ENCODE measurements around the gene NXPH3. TPM values are rescaled to one million over a fixed set of nuclear protein-coding genes. Genes with fewer than 3 reads are reported as not detected.

Gene NXPH3
- polyA plus RNA-seq (2013, experiment 1 of 4), result 10.9 TPM
- polyA plus RNA-seq (2013, experiment 2 of 4), result 12.1 TPM
- polyA plus RNA-seq (2013, experiment 3 of 4), result 10.8 TPM
- polyA plus RNA-seq (2013, experiment 4 of 4), result 12.6 TPM

GRCh38 chr17:49575679-49576087 lies at the start of gene NXPH3:
NXPH3 (plus strand) TSS chr17:49575871; CDS start chr17:49576220, 349 bp downstream.
- Histone ChIP-seq H3K4me3 (ENCODE audit: insufficient read depth, low read depth, low read length) (peak within 1 kb of the TSS; percentile 82), H3K36me3 (ENCODE audit: control insufficient read depth, insufficient read depth, low read length) (no peaks in the 10 kb centered on the region), H3K9me3 (ENCODE audit: control insufficient read depth, low read length) (no peaks in the 10 kb centered on the region), H3K27ac (ENCODE audit: insufficient read depth, low read depth, low read length, poor library complexity, severe bottlenecking) (peak within 1 kb of the TSS; percentile 59), H3K27me3 (ENCODE audit: control insufficient read depth, insufficient read depth, low read length, poor library complexity, severe bottlenecking) (peaks cover 27% of the 10 kb centered on the region), H3K4me1 (ENCODE audit: control insufficient read depth, insufficient read depth, low read length) (peaks cover 11% of the 10 kb centered on the region)
- WGBS, 2 experiments, result 0 to 1% methylated on average over 55 of the region's 55 CpGs

- Histone ChIP-seq H3K27me3 (ENCODE audit: control insufficient read depth, insufficient read depth, low read length, poor library complexity, severe bottlenecking) (no peaks in the 10 kb centered on the region), H3K4me3 (ENCODE audit: insufficient read depth, low read depth, low read length) (no peak overlapping the region), H3K9me3 (ENCODE audit: control insufficient read depth, low read length) (no peaks in the 10 kb centered on the region), H3K27ac (ENCODE audit: insufficient read depth, low read depth, low read length, poor library complexity, severe bottlenecking) (no peak overlapping the region), H3K4me1 (ENCODE audit: control insufficient read depth, insufficient read depth, low read length) (peaks cover 3% of the 10 kb centered on the region), H3K36me3 (ENCODE audit: control insufficient read depth, insufficient read depth, low read length) (no peaks in the 10 kb centered on the region)
- WGBS, 2 experiments, result 76 to 90% methylated on average over 11 of the region's 11 CpGs
These were observed 47.6 kb upstream of the NXPH3 start for GRCh38 chr17:49527927-49528651.

DNA sequence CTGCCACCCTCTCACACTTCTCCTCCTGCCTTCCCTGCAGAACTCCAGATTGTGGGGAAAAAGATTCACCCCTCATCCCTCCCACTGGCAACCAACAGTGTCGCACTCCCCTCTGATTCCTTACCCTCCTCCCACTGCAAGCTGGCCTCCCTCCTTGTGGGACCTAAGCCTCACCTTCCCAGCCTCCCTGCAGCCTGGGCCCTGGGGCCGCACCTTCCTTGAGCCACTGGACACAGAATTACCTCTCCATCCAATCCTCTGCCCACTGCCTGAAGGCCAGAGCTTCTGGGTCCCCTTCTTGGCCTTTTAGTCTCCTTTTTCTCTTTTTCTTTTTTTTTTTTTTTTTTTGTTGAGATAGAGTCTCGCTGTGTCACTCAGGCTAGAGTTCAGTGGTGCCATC lies 46.7 kb upstream of the NXPH3 start:
- peaks cover 3% of the 10 kb centered on the region for H3K4me1 ChIP-seq (ENCODE audit: control insufficient read depth, insufficient read depth, low read length)
- no peak overlapping the region for H3K27ac ChIP-seq (ENCODE audit: insufficient read depth, low read depth, low read length, poor library complexity, severe bottlenecking)
- H3K4me3 ChIP-seq (ENCODE audit: insufficient read depth, low read depth, low read length), result no peak overlapping the region
- H3K36me3 ChIP-seq (ENCODE audit: control insufficient read depth, insufficient read depth, low read length), result no peaks in the 10 kb centered on the region
- no peaks in the 10 kb centered on the region for H3K27me3 ChIP-seq (ENCODE audit: control insufficient read depth, insufficient read depth, low read length, poor library complexity, severe bottlenecking)
- no peaks in the 10 kb centered on the region for H3K9me3 ChIP-seq (ENCODE audit: control insufficient read depth, low read length)
- WGBS, 2 experiments, result 90 to 97% methylated on average over 3 of the region's 3 CpGs

DNA sequence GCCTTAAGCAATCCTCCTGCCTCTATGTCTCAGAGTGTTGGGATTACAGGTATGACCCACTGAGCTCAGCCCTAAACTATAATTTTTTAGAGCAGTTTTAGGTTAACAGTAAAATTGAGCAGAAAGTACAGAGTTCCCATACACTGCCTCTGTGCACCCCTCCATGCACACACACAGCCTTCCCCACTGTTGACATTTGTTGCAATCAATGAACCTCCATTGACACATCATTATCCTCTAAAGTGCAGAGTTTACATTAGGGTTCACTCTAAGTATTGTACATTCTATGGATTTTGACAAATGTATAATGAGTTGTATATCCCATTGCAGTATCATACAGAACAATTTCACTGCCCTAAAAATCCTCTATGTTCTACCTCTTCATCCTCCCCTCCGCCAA lies 45.6 kb upstream of the NXPH3 start:
- H3K27ac ChIP-seq (ENCODE audit: insufficient read depth, low read depth, low read length, poor library complexity, severe bottlenecking), result no peak overlapping the region
- no peaks in the 10 kb centered on the region for H3K27me3 ChIP-seq (ENCODE audit: control insufficient read depth, insufficient read depth, low read length, poor library complexity, severe bottlenecking)
- H3K4me1 ChIP-seq (ENCODE audit: control insufficient read depth, insufficient read depth, low read length), result peaks cover 3% of the 10 kb centered on the region
- H3K36me3 ChIP-seq (ENCODE audit: control insufficient read depth, insufficient read depth, low read length), result no peaks in the 10 kb centered on the region
- no peak overlapping the region for H3K4me3 ChIP-seq (ENCODE audit: insufficient read depth, low read depth, low read length)
- no peaks in the 10 kb centered on the region for H3K9me3 ChIP-seq (ENCODE audit: control insufficient read depth, low read length)
- 100% methylated on average over 1 of the region's 1 CpG for WGBS, 2 experiments

DNA sequence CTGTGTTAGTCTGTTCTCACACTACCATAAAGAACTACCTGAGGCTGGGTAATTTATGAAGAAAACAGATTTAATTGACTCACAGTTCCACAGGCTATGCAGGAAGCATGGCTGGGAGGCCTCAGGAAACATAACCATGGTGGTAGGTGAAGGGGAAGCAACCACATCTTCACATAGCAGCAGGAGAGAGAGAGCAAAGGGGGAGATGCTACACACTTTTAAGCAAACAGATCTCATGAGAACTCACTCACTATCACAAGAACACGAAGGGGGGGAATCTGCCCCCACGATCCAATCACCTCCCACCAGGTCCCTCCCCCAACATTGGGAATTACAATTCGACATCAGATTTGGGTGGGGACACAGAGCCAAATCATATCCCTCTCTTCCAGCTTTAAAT lies 31.8 kb upstream of the NXPH3 start:
- Histone ChIP-seq H3K36me3 (ENCODE audit: control insufficient read depth, insufficient read depth, low read length) (no peaks in the 10 kb centered on the region), H3K27ac (ENCODE audit: insufficient read depth, low read depth, low read length, poor library complexity, severe bottlenecking) (no peak overlapping the region), H3K4me3 (ENCODE audit: insufficient read depth, low read depth, low read length) (no peak overlapping the region), H3K4me1 (ENCODE audit: control insufficient read depth, insufficient read depth, low read length) (peaks cover 28% of the 10 kb centered on the region), H3K27me3 (ENCODE audit: control insufficient read depth, insufficient read depth, low read length, poor library complexity, severe bottlenecking) (no peaks in the 10 kb centered on the region), H3K9me3 (ENCODE audit: control insufficient read depth, low read length) (no peaks in the 10 kb centered on the region)
- WGBS, 2 experiments, result 81 to 90% methylated on average over 3 of the region's 3 CpGs

GRCh38 chr17:49545007-49545660 lies 30.5 kb upstream of the NXPH3 start:
- H3K4me3 ChIP-seq (ENCODE audit: insufficient read depth, low read depth, low read length), result no peak overlapping the region
- peaks cover 28% of the 10 kb centered on the region for H3K4me1 ChIP-seq (ENCODE audit: control insufficient read depth, insufficient read depth, low read length)
- no peaks in the 10 kb centered on the region for H3K9me3 ChIP-seq (ENCODE audit: control insufficient read depth, low read length)
- WGBS, 2 experiments, result 68 to 74% methylated on average over 8 of the region's 8 CpGs
- no peaks in the 10 kb centered on the region for H3K27me3 ChIP-seq (ENCODE audit: control insufficient read depth, insufficient read depth, low read length, poor library complexity, severe bottlenecking)
- no peaks in the 10 kb centered on the region for H3K36me3 ChIP-seq (ENCODE audit: control insufficient read depth, insufficient read depth, low read length)
- no peak overlapping the region for H3K27ac ChIP-seq (ENCODE audit: insufficient read depth, low read depth, low read length, poor library complexity, severe bottlenecking)

GRCh38 chr17:49545806-49546545 lies 29.7 kb upstream of the NXPH3 start:
- H3K4me3 ChIP-seq (ENCODE audit: insufficient read depth, low read depth, low read length), result no peak overlapping the region
- peaks cover 28% of the 10 kb centered on the region for H3K4me1 ChIP-seq (ENCODE audit: control insufficient read depth, insufficient read depth, low read length)
- H3K27me3 ChIP-seq (ENCODE audit: control insufficient read depth, insufficient read depth, low read length, poor library complexity, severe bottlenecking), result no peaks in the 10 kb centered on the region
- H3K9me3 ChIP-seq (ENCODE audit: control insufficient read depth, low read length), result no peaks in the 10 kb centered on the region
- 79 to 84% methylated on average over 14 to 15 of the region's 15 CpGs for WGBS, 2 experiments
- H3K27ac ChIP-seq (ENCODE audit: insufficient read depth, low read depth, low read length, poor library complexity, severe bottlenecking), result no peak overlapping the region
- H3K36me3 ChIP-seq (ENCODE audit: control insufficient read depth, insufficient read depth, low read length), result no peaks in the 10 kb centered on the region

GRCh38 chr17:49546546-49547535 lies 28.8 kb upstream of the NXPH3 start:
- Histone ChIP-seq H3K27me3 (ENCODE audit: control insufficient read depth, insufficient read depth, low read length, poor library complexity, severe bottlenecking) (no peaks in the 10 kb centered on the region), H3K4me3 (ENCODE audit: insufficient read depth, low read depth, low read length) (no peak overlapping the region), H3K36me3 (ENCODE audit: control insufficient read depth, insufficient read depth, low read length) (no peaks in the 10 kb centered on the region), H3K9me3 (ENCODE audit: control insufficient read depth, low read length) (no peaks in the 10 kb centered on the region), H3K27ac (ENCODE audit: insufficient read depth, low read depth, low read length, poor library complexity, severe bottlenecking) (no peak overlapping the region), H3K4me1 (ENCODE audit: control insufficient read depth, insufficient read depth, low read length) (peaks cover 32% of the 10 kb centered on the region)
- 84 to 85% methylated on average over 18 of the region's 18 CpGs for WGBS, 2 experiments

GRCh38 chr17:49547566-49547965 lies 28.1 kb upstream of the NXPH3 start:
- H3K36me3 ChIP-seq (ENCODE audit: control insufficient read depth, insufficient read depth, low read length), result no peaks in the 10 kb centered on the region
- H3K9me3 ChIP-seq (ENCODE audit: control insufficient read depth, low read length), result no peaks in the 10 kb centered on the region
- peaks cover 32% of the 10 kb centered on the region for H3K4me1 ChIP-seq (ENCODE audit: control insufficient read depth, insufficient read depth, low read length)
- H3K27me3 ChIP-seq (ENCODE audit: control insufficient read depth, insufficient read depth, low read length, poor library complexity, severe bottlenecking), result no peaks in the 10 kb centered on the region
- H3K27ac ChIP-seq (ENCODE audit: insufficient read depth, low read depth, low read length, poor library complexity, severe bottlenecking), result no peak overlapping the region
- H3K4me3 ChIP-seq (ENCODE audit: insufficient read depth, low read depth, low read length), result no peak overlapping the region
- 89 to 91% methylated on average over 9 of the region's 9 CpGs for WGBS, 2 experiments

Measured in ectodermal cell (in vitro differentiated cells).